GM20431 (cell line): ENCODE data around the gene TBC1D5.
"Not testable (repeated sequence)": the region's sequence is repeated elsewhere in the genome, so short reads cannot be mapped to it uniquely, and the experiment has no call there.

Experiments used
- in situ Hi-C: fragments of 300-500 bp; cut with MseI, MboI; formaldehyde crosslinking; loops from one replicate; pipeline ENCODE4 v1.15.0; 2020; ENCODE audit warnings: low sequenced_read_pairs; ENCODE audit not compliant: unreplicated experiment

Gene TBC1D5

GRCh38 chr3:17137321-17137826 lies 605.1 kb downstream of the TBC1D5 start:
- in situ Hi-C loops, result no loop called here

- in situ Hi-C loops, result no loop called here
Observed at GRCh38 chr3:17136136-17136721, 606.2 kb downstream of the TBC1D5 start.

GRCh38 chr3:17135696-17136095 lies 606.7 kb downstream of the TBC1D5 start:
- in situ Hi-C loops, result no loop called here

- in situ Hi-C loops, result no loop called here
Observed at GRCh38 chr3:17133632-17134545, 608.5 kb downstream of the TBC1D5 start.

GRCh38 chr3:17132286-17133115 lies 609.9 kb downstream of the TBC1D5 start:
- in situ Hi-C loops, result no loop called here

- in situ Hi-C loops, result no loop called here
Observed at GRCh38 chr3:17130956-17131355, 611.5 kb downstream of the TBC1D5 start.

- in situ Hi-C loops, result no loop called here
Observed at GRCh38 chr3:17129556-17129955, 612.9 kb downstream of the TBC1D5 start.

GRCh38 chr3:17128671-17129070 lies 613.8 kb downstream of the TBC1D5 start:
- in situ Hi-C loops, result not testable (repeated sequence)

- in situ Hi-C loops, result no loop called here
Observed at GRCh38 chr3:17125738-17126442, 616.5 kb downstream of the TBC1D5 start.

- in situ Hi-C loops, result no loop called here
Observed at GRCh38 chr3:17122758-17123157, 619.7 kb downstream of the TBC1D5 start.

- in situ Hi-C loops, result no loop called here
Observed at GRCh38 chr3:17121336-17121735, 621.1 kb downstream of the TBC1D5 start.

GRCh38 chr3:17120115-17120514 lies 622.3 kb downstream of the TBC1D5 start:
- in situ Hi-C loops, result no loop called here

- in situ Hi-C loops, result no loop called here
Observed at GRCh38 chr3:17119201-17120072, 623.0 kb downstream of the TBC1D5 start.

- in situ Hi-C loops, result no loop called here
Observed at GRCh38 chr3:17118771-17119170, 623.7 kb downstream of the TBC1D5 start.

GRCh38 chr3:17116007-17116600 lies 626.3 kb downstream of the TBC1D5 start:
- in situ Hi-C loops, result no loop called here

- in situ Hi-C loops, result no loop called here
Observed at GRCh38 chr3:17115186-17115585, 627.2 kb downstream of the TBC1D5 start.

- in situ Hi-C loops, result no loop called here
Observed at GRCh38 chr3:17111586-17111985, 630.8 kb downstream of the TBC1D5 start.

- in situ Hi-C loops, result no loop called here
Observed at GRCh38 chr3:17110660-17111396, 631.6 kb downstream of the TBC1D5 start.
